IPS-NIHi7 (cell line): Measurements from ENCODE around the gene C1orf53.
"Not testable (repeated sequence)": the region's sequence is repeated elsewhere in the genome, so short reads cannot be mapped to it uniquely, and the experiment has no call there.

Experiments used
- DNase-seq: peaks from one replicate; pipeline ENCODE4 v3.0.0; 2012; ENCODE audit warnings: mixed read lengths; ENCODE audit errors: extremely low spot score

The C1orf53 gene

GRCh38 chr1:197920414-197921117, 18.1 kb downstream of the C1orf53 start:
- no peak for DNase-seq

DNA sequence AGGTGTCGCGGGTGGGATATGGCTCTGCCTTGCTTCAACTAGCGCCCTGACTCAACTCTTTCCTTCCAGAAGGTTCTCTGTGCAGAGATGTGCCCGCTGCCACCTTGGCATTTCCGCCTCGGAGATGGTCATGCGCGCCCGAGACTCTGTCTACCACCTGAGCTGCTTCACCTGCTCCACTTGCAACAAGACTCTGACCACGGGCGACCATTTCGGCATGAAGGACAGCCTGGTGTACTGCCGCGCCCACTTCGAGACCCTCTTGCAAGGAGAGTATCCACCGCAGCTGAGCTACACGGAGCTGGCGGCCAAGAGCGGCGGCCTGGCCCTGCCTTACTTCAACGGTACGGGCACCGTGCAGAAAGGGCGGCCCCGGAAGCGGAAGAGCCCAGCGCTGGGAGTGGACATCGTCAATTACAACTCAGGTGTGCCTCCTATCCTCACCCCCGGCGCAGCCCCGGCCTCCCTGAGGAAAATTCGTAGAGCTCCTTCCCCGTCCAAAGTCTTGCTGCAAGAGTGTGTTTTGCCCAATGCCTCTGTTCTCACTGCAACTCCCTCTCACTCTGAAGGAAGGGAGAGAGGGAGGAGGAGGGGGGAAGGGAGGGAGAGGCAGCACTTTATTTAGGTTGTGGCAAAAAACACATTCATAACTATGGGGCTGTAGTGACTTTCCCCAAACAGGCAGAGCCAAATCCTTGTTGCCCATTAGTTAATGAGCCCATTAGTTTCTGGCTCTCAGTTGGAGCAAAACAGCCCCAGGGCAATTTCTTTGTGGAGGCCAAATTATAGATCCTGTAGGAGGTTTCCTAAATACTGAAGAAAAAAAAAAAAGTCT, 19.0 kb downstream of the C1orf53 start:
- DNase-seq, result no peak

GRCh38 chr1:197922070-197922390, 19.6 kb downstream of the C1orf53 start:
- DNase-seq, result no peak

DNA sequence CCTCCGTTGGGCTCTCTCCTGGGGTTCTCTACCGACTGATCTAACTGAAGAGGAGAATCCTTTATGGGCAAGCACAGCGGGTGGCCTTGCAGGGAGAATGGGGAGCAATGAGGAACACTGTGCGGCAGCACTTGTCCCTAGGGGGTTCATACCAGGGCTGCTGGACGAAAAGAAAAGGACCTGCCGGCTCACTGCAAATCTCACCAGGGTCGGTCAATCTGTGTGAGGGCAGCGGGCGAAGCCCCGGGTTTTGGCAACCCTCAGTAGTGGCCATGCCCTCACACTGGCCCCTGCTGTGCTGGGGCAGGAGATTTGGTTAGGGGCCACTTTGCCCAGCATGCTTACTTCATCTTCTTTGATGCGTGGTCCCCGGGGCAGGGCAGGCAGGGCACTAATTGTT, 20.6 kb downstream of the C1orf53 start:
- DNase-seq, result no peak

GRCh38 chr1:197924516-197925123, 22.2 kb downstream of the C1orf53 start:
- DNase-seq, result no peak

DNA sequence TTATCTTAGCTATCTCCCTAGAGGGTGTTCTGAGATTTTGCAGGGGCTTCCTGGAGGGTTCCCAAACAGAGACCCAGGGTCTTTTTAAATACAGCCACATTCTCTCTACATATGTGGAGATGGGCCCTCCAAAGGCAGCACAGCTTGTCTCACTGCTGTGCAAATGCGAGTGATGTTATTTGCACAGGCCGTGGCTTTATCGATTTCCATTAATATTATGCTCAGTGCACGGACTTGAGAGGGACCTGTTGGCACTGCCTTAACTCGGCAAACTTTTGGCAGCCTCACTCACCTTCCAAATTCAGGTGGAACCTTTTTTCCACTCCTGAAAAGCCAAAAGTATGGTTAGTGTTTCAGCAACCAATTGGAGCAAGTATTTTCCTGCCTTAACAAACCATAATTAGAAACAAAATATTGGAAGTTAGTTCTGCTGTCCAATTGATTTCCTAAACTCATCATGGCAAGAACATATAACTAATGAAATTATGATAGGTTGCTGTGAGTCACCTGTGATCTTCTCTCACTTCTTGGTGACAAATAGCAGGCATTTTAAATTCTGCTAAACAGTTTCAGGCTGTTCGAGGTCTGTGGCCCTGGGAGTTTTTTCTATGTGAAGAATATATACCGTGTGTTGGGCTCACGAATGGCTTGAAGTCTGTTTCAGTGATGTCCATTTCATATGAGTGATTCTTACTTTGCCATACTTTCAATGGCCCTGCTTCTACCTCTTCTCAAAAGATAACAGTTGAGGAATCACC, 25.7 kb downstream of the C1orf53 start:
- no peak for DNase-seq

- DNase-seq, result no peak
Measured at GRCh38 chr1:197928849-197929336, 26.5 kb downstream of the C1orf53 start.

DNA sequence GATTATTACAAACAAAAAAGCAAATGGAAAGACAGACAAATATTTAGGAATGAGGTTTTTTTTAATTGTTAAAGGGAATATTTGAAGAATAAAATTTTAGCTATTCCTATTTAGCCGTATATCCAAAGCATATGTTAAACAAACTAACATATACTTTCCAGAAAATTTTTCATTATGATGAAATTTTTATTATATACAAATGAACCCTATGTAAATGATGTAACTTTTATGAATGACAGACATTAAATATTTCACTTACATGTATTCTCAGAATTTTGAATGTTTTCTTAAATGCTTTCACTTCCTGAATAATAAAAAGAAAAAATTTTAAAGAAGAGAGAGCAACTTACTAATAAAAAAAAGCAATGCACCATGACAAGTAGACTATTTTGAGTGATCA, 30.6 kb downstream of the C1orf53 start:
- DNase-seq, result no peak

DNA sequence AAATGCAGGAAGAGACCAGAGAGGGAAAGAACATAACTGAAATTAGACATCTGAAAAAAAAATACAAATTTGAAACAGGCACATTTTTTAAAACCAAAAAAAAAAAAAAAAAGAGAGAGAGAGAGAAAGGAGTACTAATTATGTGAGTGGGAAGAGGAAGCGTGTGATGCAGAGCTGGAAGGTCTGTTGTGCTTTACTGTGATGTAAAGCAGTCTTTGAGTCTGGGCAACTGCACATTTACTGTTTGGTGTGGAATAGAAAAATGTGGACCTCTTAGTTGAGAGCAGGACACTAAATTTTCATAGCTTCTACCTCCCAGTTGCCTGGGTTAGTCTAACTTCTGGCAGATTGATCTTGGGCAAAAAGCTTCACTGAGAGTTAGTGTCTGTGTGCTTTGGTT, 31.2 kb downstream of the C1orf53 start:
- no peak for DNase-seq

DNA sequence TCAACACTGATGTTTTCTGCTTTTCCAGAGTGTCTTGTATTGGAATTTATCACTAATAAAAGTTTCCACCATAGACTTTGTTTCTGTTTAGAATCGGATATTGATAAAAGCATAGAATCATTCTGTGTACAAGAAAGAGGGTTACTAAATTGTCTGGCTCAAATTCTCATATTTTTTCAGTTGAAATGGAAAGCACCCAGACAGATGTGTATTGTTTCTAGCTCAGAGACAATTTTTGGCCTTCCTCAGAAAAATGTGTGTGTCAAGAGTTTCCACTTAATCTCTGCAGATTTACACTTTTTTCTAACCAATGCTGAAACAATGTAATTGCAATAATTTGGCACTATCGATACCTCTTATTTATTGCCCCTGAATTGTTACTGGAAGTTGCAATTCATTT, 35.0 kb downstream of the C1orf53 start:
- no peak for DNase-seq

GRCh38 chr1:197937892-197938291, 35.5 kb downstream of the C1orf53 start:
- DNase-seq, result no peak

- DNase-seq, result not testable (repeated sequence)
Measured at GRCh38 chr1:197939159-197939980, 36.9 kb downstream of the C1orf53 start.

DNA sequence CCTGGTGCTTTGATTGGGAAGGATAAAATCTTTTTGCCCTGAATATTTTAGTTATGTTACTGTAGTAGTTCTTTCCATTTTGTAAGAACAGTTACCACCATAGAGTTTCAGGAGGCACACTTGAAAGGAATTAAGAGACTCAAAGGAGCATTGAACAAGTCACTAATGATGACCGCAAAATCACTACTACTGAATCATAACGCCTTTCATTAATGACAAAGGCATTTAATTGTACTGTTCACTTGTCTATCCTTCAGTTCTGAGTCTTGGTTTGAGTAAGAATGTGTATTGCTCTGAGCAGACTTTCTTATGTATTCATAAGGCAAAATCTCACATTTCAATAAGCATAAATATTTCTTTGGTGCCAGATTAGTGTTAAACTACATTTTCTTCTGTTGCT, 39.6 kb downstream of the C1orf53 start:
- no peak for DNase-seq

DNA sequence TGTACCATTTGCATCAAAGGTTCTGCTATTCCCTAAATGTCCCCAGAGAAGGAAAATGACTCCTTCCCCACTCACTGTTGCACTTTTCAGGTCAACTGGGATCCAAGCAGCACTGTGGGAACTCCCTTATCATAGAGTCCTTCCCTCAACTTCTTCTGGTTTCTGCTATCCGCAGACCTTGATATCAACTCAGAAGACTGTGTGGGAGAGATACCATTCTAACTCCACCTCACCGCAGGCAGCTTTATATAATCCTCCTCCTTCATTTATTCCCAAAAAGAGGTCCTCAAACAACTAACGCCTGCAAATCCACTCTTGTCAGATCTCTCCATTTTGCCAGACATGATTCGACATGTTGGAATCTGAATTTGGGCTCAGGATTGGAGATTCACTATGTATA, 42.1 kb downstream of the C1orf53 start:
- DNase-seq, result no peak

GRCh38 chr1:197948926-197949899, 46.8 kb downstream of the C1orf53 start:
- DNase-seq, result no peak

GRCh38 chr1:197951089-197951488, 48.7 kb downstream of the C1orf53 start:
- DNase-seq, result no peak

DNA sequence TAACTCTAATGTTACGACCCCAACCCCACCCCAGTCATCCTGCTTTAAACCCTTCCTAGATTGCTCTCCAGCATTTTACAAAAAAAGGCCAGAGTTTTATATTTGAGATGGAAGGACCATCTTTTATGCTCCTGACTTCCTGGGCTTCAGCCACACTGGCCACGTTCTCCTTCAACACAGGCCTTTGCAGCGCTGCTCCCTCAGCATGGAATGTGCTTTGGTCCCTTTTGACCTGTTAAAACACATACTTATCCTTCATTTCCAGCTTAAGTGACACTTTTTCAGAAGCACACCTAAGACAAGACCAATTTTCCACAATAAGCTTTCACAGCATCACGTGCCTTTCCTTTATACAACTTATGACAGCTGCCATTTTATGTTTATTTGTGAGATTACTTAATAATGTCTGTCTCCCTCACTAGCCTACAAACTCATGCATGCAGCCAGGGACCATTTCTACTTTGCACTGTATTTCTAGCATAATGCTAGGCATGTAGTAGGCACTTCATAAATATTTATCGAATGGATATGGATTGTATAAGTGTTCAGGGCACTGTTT, 49.3 kb downstream of the C1orf53 start:
- DNase-seq, result no peak

DNA sequence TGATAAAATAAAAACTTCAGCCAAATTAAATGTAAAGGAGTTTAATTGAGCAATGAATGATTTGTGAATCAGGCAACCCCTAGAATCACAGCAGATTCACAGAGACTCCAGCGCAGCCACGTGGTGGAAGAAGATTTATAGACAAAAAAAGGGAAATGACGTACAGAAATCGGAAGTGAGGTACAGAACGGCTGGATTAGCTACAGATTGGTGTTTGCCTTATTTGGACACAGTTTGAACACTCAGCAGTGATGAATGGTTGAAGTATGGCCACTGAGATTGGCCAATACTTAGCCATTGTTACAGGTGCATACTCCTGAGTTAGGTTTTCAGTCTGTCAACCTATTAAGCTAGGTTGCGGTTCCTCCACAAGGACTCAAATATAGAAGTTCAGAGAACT, 51.0 kb downstream of the C1orf53 start:
- DNase-seq, result not testable (repeated sequence)

- no peak for DNase-seq
Measured at GRCh38 chr1:197954718-197955418, 52.4 kb downstream of the C1orf53 start.
